ENCODE data around the gene TP53INP2.

Gene TP53INP2

GRCh38 chr20:34736106-34736735 lies 32.1 kb downstream of the TP53INP2 start:
- no peak overlapping the region for H3K4me3 ChIP-seq (ENCODE audit: low read depth, low read length)
- TF ChIP-seq CTCF (IDR thresholded peaks at IDR 0.05; ENCODE audit: borderline replicate concordance, insufficient read depth, low read depth, low read length) = no peak

- no peak for TF ChIP-seq CTCF (IDR thresholded peaks at IDR 0.05; ENCODE audit: borderline replicate concordance, insufficient read depth, low read depth, low read length)
Measured at GRCh38 chr20:34743039-34743438, 38.9 kb downstream of the TP53INP2 start.

GRCh38 chr20:34744340-34744739 lies 40.2 kb downstream of the TP53INP2 start:
- no peak for TF ChIP-seq CTCF (IDR thresholded peaks at IDR 0.05; ENCODE audit: borderline replicate concordance, insufficient read depth, low read depth, low read length)
- no peak overlapping the region for H3K4me3 ChIP-seq (ENCODE audit: low read depth, low read length)

More at GRCh38 chr20:34743039-34743438, 38.9 kb downstream of the TP53INP2 start:
- no peak overlapping the region for H3K4me3 ChIP-seq (ENCODE audit: low read depth, low read length)

- no peak overlapping the region for H3K4me3 ChIP-seq (ENCODE audit: low read depth, low read length)
- TF ChIP-seq CTCF (IDR thresholded peaks at IDR 0.05; ENCODE audit: borderline replicate concordance, insufficient read depth, low read depth, low read length) = no peak
Measured at GRCh38 chr20:34744847-34745246, 40.7 kb downstream of the TP53INP2 start.

- H3K4me3 ChIP-seq (ENCODE audit: low read depth, low read length) = no peak overlapping the region
- TF ChIP-seq CTCF (IDR thresholded peaks at IDR 0.05; ENCODE audit: borderline replicate concordance, insufficient read depth, low read depth, low read length) = no peak
Measured at GRCh38 chr20:34746674-34747073, 42.5 kb downstream of the TP53INP2 start.

GRCh38 chr20:34747479-34747878 lies 43.3 kb downstream of the TP53INP2 start:
- H3K4me3 ChIP-seq (ENCODE audit: low read depth, low read length) = no peak overlapping the region
- no peak for TF ChIP-seq CTCF (IDR thresholded peaks at IDR 0.05; ENCODE audit: borderline replicate concordance, insufficient read depth, low read depth, low read length)

- no peak for TF ChIP-seq CTCF (IDR thresholded peaks at IDR 0.05; ENCODE audit: borderline replicate concordance, insufficient read depth, low read depth, low read length)
- H3K4me3 ChIP-seq (ENCODE audit: low read depth, low read length) = no peak overlapping the region
Measured at GRCh38 chr20:34748709-34749108, 44.6 kb downstream of the TP53INP2 start.
